CD4-positive, CD25-positive, alpha-beta regulatory T cell (primary cell): Measurements from ENCODE around the gene DIABLO. TPM values are rescaled to one million over a fixed set of nuclear protein-coding genes. Genes with fewer than 3 reads are reported as not detected.

Experiments used
- ATAC-seq, 2 donors: fragments of 150-1000 bp; cut with Tn5 transposase; one replicate each; pipeline ENCODE4 v1.10.0; 2021; ENCODE audit warnings: low read depth in 2 of 2, moderate number of reproducible peaks in 2 of 2, moderate library complexity in 1 of 2
- DNase-seq, 3 donors: peaks; one replicate each; pipeline versions ENCODE4 v3.0.0 to v3.0.0-alpha.2; 2012 to 2022; ENCODE audit warnings: mixed read lengths in 1 of 3
- H3K27ac ChIP-seq: one replicate; pipeline ENCODE4 v1.7.0; 2013; ENCODE audit warnings: mild to moderate bottlenecking, low read length; ENCODE audit not compliant: insufficient read depth, poor library complexity, severe bottlenecking
- H3K27me3 ChIP-seq: one replicate; pipeline ENCODE4 v1.7.0; 2013; ENCODE audit warnings: low read length; ENCODE audit not compliant: control insufficient read depth, insufficient read depth
- H3K36me3 ChIP-seq: one replicate; pipeline ENCODE4 v1.7.0; 2013; ENCODE audit warnings: mild to moderate bottlenecking, low read length, moderate library complexity; ENCODE audit not compliant: control insufficient read depth, insufficient read depth
- H3K4me1 ChIP-seq: 2 replicates; pipeline ENCODE4 v1.7.0; 2013; ENCODE audit warnings: mild to moderate bottlenecking, low read length; ENCODE audit not compliant: insufficient read depth, control insufficient read depth, poor library complexity, severe bottlenecking
- H3K4me3 ChIP-seq: one replicate; pipeline ENCODE4 v1.7.0; 2013; ENCODE audit warnings: low read depth, mild to moderate bottlenecking, low read length, moderate library complexity
- H3K9me3 ChIP-seq, 2 experiments: 1 replicate in 1 of 2; 2 replicates in 1 of 2; pipeline ENCODE4 v1.7.0; 2013; ENCODE audit warnings: low read length in 2 of 2, mild to moderate bottlenecking in 1 of 2, moderate library complexity in 1 of 2; ENCODE audit not compliant: control insufficient read depth in 2 of 2
- H3K27ac Mint-ChIP-seq, 3 donors: one replicate each; pipeline ENCODE4 v1.8.0; 2020 to 2022; ENCODE audit warnings: mild to moderate bottlenecking in 3 of 3, mixed read lengths in 3 of 3, moderate library complexity in 2 of 3
- H3K27me3 Mint-ChIP-seq: one replicate; pipeline ENCODE4 v1.8.0; 2022; ENCODE audit warnings: mild to moderate bottlenecking, mixed read lengths
- H3K36me3 Mint-ChIP-seq: one replicate; pipeline ENCODE4 v1.8.0; 2020; ENCODE audit warnings: mixed read lengths
- H3K4me1 Mint-ChIP-seq, 4 donors: one replicate each; pipeline ENCODE4 v1.8.0; 2020 to 2022; ENCODE audit warnings: mixed read lengths in 4 of 4, mild to moderate bottlenecking in 1 of 4
- H3K4me3 Mint-ChIP-seq, 4 donors: one replicate each; pipeline ENCODE4 v1.8.0; 2020 to 2022; ENCODE audit warnings: mild to moderate bottlenecking in 4 of 4, mixed read lengths in 4 of 4, moderate library complexity in 3 of 4
- H3K9me3 Mint-ChIP-seq, 7 donors: one replicate each; pipeline ENCODE4 v1.8.0; 2020 to 2022; ENCODE audit warnings: mixed read lengths in 7 of 7, mild to moderate bottlenecking in 3 of 7, moderate library complexity in 2 of 7
- polyA plus RNA-seq, 4 donors: library from polyadenylated mRNA; unstranded; fragments of 300-500 nt; fragmentation: Illumina TruSeq; gene quantifications; one replicate each; pipeline ENCODE4 v1.2.3, GENCODE V29; 2021
- total RNA-seq: library from RNA; stranded (reverse); gene quantifications from one replicate; pipeline ENCODE4 v1.2.3, GENCODE V29; 2022

Gene DIABLO
- total and polyA plus RNA-seq, 5 donors from 2014 or later: 63.6 to 80.5 (median 73.3) TPM

GRCh38 chr12:122199484-122200355, 26.1 kb downstream of the DIABLO start:
- peaks cover 0 to 9% (median 0%) of the 10 kb centered on the region in 7 donors for H3K9me3 Mint-ChIP-seq
- H3K4me3 Mint-ChIP-seq: no peak overlapping the region
- DNase-seq (no peak), ATAC-seq (no peak)
- Histone ChIP-seq H3K36me3 (no peaks in the 10 kb centered on the region), H3K27ac (no peak overlapping the region), H3K9me3 (peaks cover 0 to 2% of the 10 kb centered on the region in 2 experiments), H3K4me1 (peaks cover 13% of the 10 kb centered on the region), H3K27me3 (peaks cover 11% of the 10 kb centered on the region), H3K4me3 (no peak overlapping the region)
- peaks cover 0 to 11% (median under 1%) of the 10 kb centered on the region in 4 donors for H3K4me1 Mint-ChIP-seq
- no peaks in the 10 kb centered on the region for H3K36me3 Mint-ChIP-seq
- no peak overlapping the region for H3K27ac Mint-ChIP-seq
- peaks cover 61% of the 10 kb centered on the region for H3K27me3 Mint-ChIP-seq

GRCh38 chr12:122197612-122197966, 28.3 kb downstream of the DIABLO start:
- no peak for DNase-seq
- Histone ChIP-seq H3K27me3 (peaks cover 11% of the 10 kb centered on the region), H3K27ac (no peak overlapping the region), H3K36me3 (no peaks in the 10 kb centered on the region), H3K9me3 (peaks cover 0 to 2% of the 10 kb centered on the region in 2 experiments), H3K4me3 (no peak overlapping the region), H3K4me1 (peaks cover 2% of the 10 kb centered on the region)
- Mint-ChIP-seq H3K27me3 (peaks cover 57% of the 10 kb centered on the region), H3K27ac (peak overlapping the region in 1 of 3 donors; percentile 21), H3K4me3 (no peak overlapping the region), H3K4me1 (peaks cover 0 to 2% (median 0%) of the 10 kb centered on the region in 4 donors), H3K9me3 (peaks cover 0 to 9% (median 0%) of the 10 kb centered on the region in 7 donors), H3K36me3 (no peaks in the 10 kb centered on the region)
- no peak for ATAC-seq

GRCh38 chr12:122195405-122195804, 30.4 kb downstream of the DIABLO start:
- DNase-seq (no peak), ATAC-seq (no peak)
- peaks cover 0 to 2% of the 10 kb centered on the region in 2 experiments for H3K9me3 ChIP-seq
- peaks cover 0 to 9% (median 0%) of the 10 kb centered on the region in 7 donors for H3K9me3 Mint-ChIP-seq
- peaks cover 0 to 5% (median 1%) of the 10 kb centered on the region in 4 donors for H3K4me1 Mint-ChIP-seq
- no peak overlapping the region for H3K27ac Mint-ChIP-seq
- no peak overlapping the region for H3K4me3 Mint-ChIP-seq
- no peaks in the 10 kb centered on the region for H3K4me1 ChIP-seq
- H3K27me3 ChIP-seq: peaks cover 7% of the 10 kb centered on the region
- H3K27ac ChIP-seq: no peak overlapping the region
- H3K27me3 Mint-ChIP-seq: peaks cover 48% of the 10 kb centered on the region
- H3K36me3 ChIP-seq: no peaks in the 10 kb centered on the region
- H3K4me3 ChIP-seq: no peak overlapping the region
- no peaks in the 10 kb centered on the region for H3K36me3 Mint-ChIP-seq

- Histone ChIP-seq H3K9me3 (peaks cover 0 to 2% of the 10 kb centered on the region in 2 experiments), H3K36me3 (no peaks in the 10 kb centered on the region), H3K4me3 (no peak overlapping the region), H3K27me3 (peaks cover 7% of the 10 kb centered on the region), H3K4me1 (no peaks in the 10 kb centered on the region), H3K27ac (no peak overlapping the region)
- H3K27ac Mint-ChIP-seq: no peak overlapping the region
- DNase-seq: no peak
- no peak overlapping the region for H3K4me3 Mint-ChIP-seq
- peaks cover 48% of the 10 kb centered on the region for H3K27me3 Mint-ChIP-seq
- H3K4me1 Mint-ChIP-seq: peaks cover 0 to 5% (median 1%) of the 10 kb centered on the region in 4 donors
- H3K9me3 Mint-ChIP-seq: peaks cover 0 to 9% (median 0%) of the 10 kb centered on the region in 7 donors
- no peak for ATAC-seq
- H3K36me3 Mint-ChIP-seq: no peaks in the 10 kb centered on the region
Observed at GRCh38 chr12:122194804-122195203, 31.0 kb downstream of the DIABLO start.

DNA sequence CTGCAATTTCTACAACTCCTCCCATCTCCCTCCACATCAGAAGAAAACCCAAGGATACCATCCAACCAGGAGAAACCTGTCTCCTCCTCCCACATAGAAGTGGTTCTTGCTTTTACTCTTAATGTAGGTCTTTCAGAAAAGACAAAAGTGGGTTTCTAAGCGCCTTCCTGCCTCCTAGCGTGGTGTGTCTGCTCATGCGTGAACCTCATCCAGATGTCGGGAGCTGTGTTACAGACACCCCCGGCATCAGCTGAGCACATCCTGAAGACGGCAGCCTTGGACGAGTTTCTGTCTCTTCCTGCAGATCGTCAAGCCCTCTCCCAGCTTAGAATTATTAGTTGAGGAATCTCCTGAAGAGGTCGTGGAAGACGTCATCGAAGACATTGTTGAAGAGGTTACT, 33.4 kb downstream of the DIABLO start:
- peaks cover 0 to 5% (median 1%) of the 10 kb centered on the region in 4 donors for H3K4me1 Mint-ChIP-seq
- Histone ChIP-seq H3K27ac (no peak overlapping the region), H3K4me3 (no peak overlapping the region), H3K4me1 (no peaks in the 10 kb centered on the region), H3K36me3 (no peaks in the 10 kb centered on the region), H3K9me3 (peaks cover 0 to 2% of the 10 kb centered on the region in 2 experiments), H3K27me3 (peaks cover 3% of the 10 kb centered on the region)
- H3K36me3 Mint-ChIP-seq: no peaks in the 10 kb centered on the region
- ATAC-seq (no peak), DNase-seq (no peak)
- peak overlapping the region in 1 of 3 donors; percentile 27 for H3K27ac Mint-ChIP-seq
- H3K27me3 Mint-ChIP-seq: peaks cover 29% of the 10 kb centered on the region
- H3K4me3 Mint-ChIP-seq: no peak overlapping the region
- peaks cover 0 to 9% (median 0%) of the 10 kb centered on the region in 7 donors for H3K9me3 Mint-ChIP-seq

- H3K9me3 Mint-ChIP-seq: peaks cover 0 to 9% (median 0%) of the 10 kb centered on the region in 7 donors
- ATAC-seq (peak; percentile 50 to 64), DNase-seq (peak; percentile 16 to 66 (median 49))
- no peak overlapping the region for H3K4me3 Mint-ChIP-seq
- Histone ChIP-seq H3K4me1 (no peaks in the 10 kb centered on the region), H3K27me3 (no peaks in the 10 kb centered on the region), H3K9me3 (peaks cover 0 to 2% of the 10 kb centered on the region in 2 experiments), H3K36me3 (no peaks in the 10 kb centered on the region), H3K4me3 (no peak overlapping the region), H3K27ac (no peak overlapping the region)
- H3K27me3 Mint-ChIP-seq: peaks cover 22% of the 10 kb centered on the region
- H3K27ac Mint-ChIP-seq: peak overlapping the region in 2 of 3 donors; percentile 38 to 52
- no peaks in the 10 kb centered on the region for H3K36me3 Mint-ChIP-seq
- peaks cover 0 to 5% (median 1%) of the 10 kb centered on the region in 4 donors for H3K4me1 Mint-ChIP-seq
Observed at GRCh38 chr12:122190842-122191668, 34.8 kb downstream of the DIABLO start.

GRCh38 chr12:122189626-122190475, 36.0 kb downstream of the DIABLO start:
- no peaks in the 10 kb centered on the region for H3K27me3 ChIP-seq
- no peaks in the 10 kb centered on the region for H3K4me1 ChIP-seq
- Mint-ChIP-seq H3K4me1 (peaks cover 0 to 5% (median 3%) of the 10 kb centered on the region in 4 donors), H3K4me3 (no peak overlapping the region), H3K27me3 (peaks cover 20% of the 10 kb centered on the region), H3K27ac (peak overlapping the region in 1 of 3 donors; percentile 42), H3K36me3 (no peaks in the 10 kb centered on the region), H3K9me3 (peaks cover 0 to under 1% (median 0%) of the 10 kb centered on the region in 7 donors)
- H3K4me3 ChIP-seq: no peak overlapping the region
- no peak overlapping the region for H3K27ac ChIP-seq
- H3K9me3 ChIP-seq: no peaks in the 10 kb centered on the region
- ATAC-seq: no peak
- no peak for DNase-seq
- no peaks in the 10 kb centered on the region for H3K36me3 ChIP-seq
